K562 (cell line): Measurements from ENCODE around the gene LRMDA.

Experiments
- BHLHE40 ChIP-seq: IDR thresholded peaks from 2 replicates; pipeline ENCODE4 v1.6.1; 2011; ENCODE audit warnings: low read length, improper control_type of control experiment
- EP300 ChIP-seq: IDR thresholded peaks from 2 replicates; pipeline ENCODE4 v1.6.1; 2012; ENCODE audit warnings: low read length, improper control_type of control experiment
- KDM1A ChIP-seq, 2 experiments: fragments of 450-650 bp; IDR thresholded peaks; 2 replicates each; pipeline ENCODE4 v1.6.1; 2016; ENCODE audit warnings: mild to moderate bottlenecking in 2 of 2
- MED1 ChIP-seq: sonication (generic); formaldehyde crosslinking; IDR thresholded peaks from 2 replicates; pipeline ENCODE4 v1.8.1; 2023; ENCODE audit warnings: missing genetic modification reagents, borderline replicate concordance
- POLR2A ChIP-seq: fragments of 450-650 bp; conservative IDR thresholded peaks from 2 replicates; pipeline ENCODE4 v1.6.1; 2016
- SMC3 ChIP-seq: conservative IDR thresholded peaks from 2 replicates; pipeline ENCODE4 v1.6.1; 2011; ENCODE audit warnings: low read depth, low read length, improper control_type of control experiment; ENCODE audit not compliant: insufficient read depth
- SRF ChIP-seq, 2 experiments: fragments of 250-450, 450-650 bp in 1 of 2; sonication (Bioruptor Pico) in 1 of 2; sonication (generic) in 1 of 2; formaldehyde crosslinking; IDR thresholded peaks; 2 replicates each; pipeline versions ENCODE4 v1.5.0 to v1.5.1; 2020 to 2022; ENCODE audit warnings: mild to moderate bottlenecking in 1 of 2, missing genetic modification reagents in 1 of 2
- U2AF2 ChIP-seq: fragments of 200-400 bp; formaldehyde crosslinking; optimal IDR thresholded peaks from 2 replicates; pipeline ENCODE3; 2017; ENCODE audit warnings: low read depth, mild to moderate bottlenecking, low read length
- ZFX ChIP-seq: sonication (generic); formaldehyde crosslinking; IDR thresholded peaks from 2 replicates; pipeline ENCODE4 v1.8.0; 2022; ENCODE audit warnings: mild to moderate bottlenecking, missing genetic modification reagents, moderate library complexity
- ZNF124 ChIP-seq: sonication (generic); formaldehyde crosslinking; IDR thresholded peaks from 2 replicates; pipeline ENCODE4 v1.8.1; 2022; ENCODE audit warnings: missing genetic modification reagents
- ZNF232 ChIP-seq: sonication (generic); formaldehyde crosslinking; IDR thresholded peaks from 2 replicates; pipeline ENCODE4 v1.8.0; 2022; ENCODE audit warnings: mild to moderate bottlenecking, missing genetic modification reagents
- TF ChIP-seq, protein P1 (sequence below), 3 experiments: IDR thresholded peaks in 2 of 3; conservative IDR thresholded peaks in 1 of 3; 2 replicates each; pipeline ENCODE4 v1.5.1; 2011 to 2012; ENCODE audit warnings: low read length in 3 of 3, mild to moderate bottlenecking in 3 of 3, control low read depth in 2 of 3, improper control_type of control experiment in 1 of 3, inconsistent platforms in 1 of 3, low read depth in 1 of 3, mixed read lengths in 1 of 3, moderate library complexity in 1 of 3; ENCODE audit not compliant: insufficient read depth in 2 of 3

DNA sequence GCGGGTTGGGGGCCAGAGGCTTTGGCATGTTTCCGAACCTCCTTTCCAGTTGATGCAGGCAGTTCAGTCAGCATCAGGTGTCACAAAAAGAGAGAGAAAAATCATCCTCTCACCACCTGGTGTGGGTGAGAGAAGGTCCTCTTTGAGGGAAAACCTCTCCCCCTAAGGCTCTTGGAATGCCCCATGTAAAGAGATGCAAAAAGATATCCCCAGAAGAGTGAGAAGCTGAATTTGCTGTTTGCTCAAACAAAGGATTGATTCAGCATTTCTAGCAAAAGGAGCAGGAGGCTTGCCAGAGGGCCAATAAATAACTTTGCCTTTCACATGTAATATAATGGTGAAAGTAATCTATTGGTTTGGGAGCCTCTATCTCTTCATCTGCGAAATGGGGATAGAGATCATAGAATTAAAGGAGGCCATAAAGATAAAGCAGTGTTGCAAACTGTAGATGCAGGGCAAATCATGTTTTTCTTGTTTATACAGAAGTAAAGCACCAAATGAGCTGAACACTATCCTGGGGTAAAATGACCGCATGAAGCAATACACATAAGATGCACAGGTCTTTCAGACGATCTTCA lies 425.9 kb downstream of the LRMDA start:
- no peak for TF ChIP-seq ZNF124 (CRISPR knock-in tag)
- TF ChIP-seq BHLHE40: no peak
- TF ChIP-seq, protein P1, sequence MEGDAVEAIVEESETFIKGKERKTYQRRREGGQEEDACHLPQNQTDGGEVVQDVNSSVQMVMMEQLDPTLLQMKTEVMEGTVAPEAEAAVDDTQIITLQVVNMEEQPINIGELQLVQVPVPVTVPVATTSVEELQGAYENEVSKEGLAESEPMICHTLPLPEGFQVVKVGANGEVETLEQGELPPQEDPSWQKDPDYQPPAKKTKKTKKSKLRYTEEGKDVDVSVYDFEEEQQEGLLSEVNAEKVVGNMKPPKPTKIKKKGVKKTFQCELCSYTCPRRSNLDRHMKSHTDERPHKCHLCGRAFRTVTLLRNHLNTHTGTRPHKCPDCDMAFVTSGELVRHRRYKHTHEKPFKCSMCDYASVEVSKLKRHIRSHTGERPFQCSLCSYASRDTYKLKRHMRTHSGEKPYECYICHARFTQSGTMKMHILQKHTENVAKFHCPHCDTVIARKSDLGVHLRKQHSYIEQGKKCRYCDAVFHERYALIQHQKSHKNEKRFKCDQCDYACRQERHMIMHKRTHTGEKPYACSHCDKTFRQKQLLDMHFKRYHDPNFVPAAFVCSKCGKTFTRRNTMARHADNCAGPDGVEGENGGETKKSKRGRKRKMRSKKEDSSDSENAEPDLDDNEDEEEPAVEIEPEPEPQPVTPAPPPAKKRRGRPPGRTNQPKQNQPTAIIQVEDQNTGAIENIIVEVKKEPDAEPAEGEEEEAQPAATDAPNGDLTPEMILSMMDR (IDR thresholded peaks at IDR 0.05 in 2 of 3, conservative IDR thresholded peaks at IDR 0.05 in 1 of 3; ENCODE audit: insufficient read depth in 2 of 3, low read depth in 1 of 3, low read length in 3 of 3): no peak
- no peak for TF ChIP-seq SRF (CRISPR knock-in tag; IDR thresholded peaks at IDR 0.05)
- no peak for TF ChIP-seq SMC3
- no peak for TF ChIP-seq POLR2A
- no peak for TF ChIP-seq EP300
- no peak for TF ChIP-seq ZNF232
- TF ChIP-seq KDM1A (IDR thresholded peaks at IDR 0.05): no peak
- TF ChIP-seq U2AF2: no peak
- no peak for TF ChIP-seq ZFX
- TF ChIP-seq MED1 (CRISPR knock-in tag): no peak
